ENCODE measurements around the gene SFXN3. TPM values are rescaled to one million over a fixed set of nuclear protein-coding genes. Genes with fewer than 3 reads are reported as not detected.

The SFXN3 gene
- total and polyA plus RNA-seq, 2 of the 13 experiments (the other 11 are each of a cell fraction or from before 2014, with no cell fraction given), result 16.8 to 71.5 TPM

DNA sequence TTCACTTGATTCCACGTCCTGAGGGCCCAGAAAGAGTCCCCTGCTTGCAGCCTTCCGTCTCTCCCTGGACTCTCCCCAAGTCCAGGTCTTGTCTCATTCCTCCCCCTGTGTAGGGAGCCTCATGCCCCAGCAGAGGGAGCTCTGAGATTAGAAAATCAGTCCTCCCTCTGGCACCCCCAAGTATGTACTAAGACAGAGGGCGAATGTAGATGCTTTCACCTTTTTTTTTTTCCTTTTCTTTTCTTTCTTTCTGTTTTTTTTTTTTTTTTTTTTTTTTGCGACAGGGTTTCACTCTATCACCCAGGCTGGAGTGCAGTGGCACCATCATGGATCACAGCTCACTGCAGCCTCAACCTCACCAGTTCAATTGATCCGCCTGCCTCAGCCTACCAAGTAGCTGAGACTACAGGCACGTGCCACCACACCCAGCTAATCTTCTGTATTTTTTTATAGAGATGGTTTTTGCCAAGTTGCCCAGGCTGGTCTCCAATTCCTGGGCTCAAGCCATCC is 10.3 kb downstream of the SFXN3 start (continued):
- TF ChIP-seq, protein P1, sequence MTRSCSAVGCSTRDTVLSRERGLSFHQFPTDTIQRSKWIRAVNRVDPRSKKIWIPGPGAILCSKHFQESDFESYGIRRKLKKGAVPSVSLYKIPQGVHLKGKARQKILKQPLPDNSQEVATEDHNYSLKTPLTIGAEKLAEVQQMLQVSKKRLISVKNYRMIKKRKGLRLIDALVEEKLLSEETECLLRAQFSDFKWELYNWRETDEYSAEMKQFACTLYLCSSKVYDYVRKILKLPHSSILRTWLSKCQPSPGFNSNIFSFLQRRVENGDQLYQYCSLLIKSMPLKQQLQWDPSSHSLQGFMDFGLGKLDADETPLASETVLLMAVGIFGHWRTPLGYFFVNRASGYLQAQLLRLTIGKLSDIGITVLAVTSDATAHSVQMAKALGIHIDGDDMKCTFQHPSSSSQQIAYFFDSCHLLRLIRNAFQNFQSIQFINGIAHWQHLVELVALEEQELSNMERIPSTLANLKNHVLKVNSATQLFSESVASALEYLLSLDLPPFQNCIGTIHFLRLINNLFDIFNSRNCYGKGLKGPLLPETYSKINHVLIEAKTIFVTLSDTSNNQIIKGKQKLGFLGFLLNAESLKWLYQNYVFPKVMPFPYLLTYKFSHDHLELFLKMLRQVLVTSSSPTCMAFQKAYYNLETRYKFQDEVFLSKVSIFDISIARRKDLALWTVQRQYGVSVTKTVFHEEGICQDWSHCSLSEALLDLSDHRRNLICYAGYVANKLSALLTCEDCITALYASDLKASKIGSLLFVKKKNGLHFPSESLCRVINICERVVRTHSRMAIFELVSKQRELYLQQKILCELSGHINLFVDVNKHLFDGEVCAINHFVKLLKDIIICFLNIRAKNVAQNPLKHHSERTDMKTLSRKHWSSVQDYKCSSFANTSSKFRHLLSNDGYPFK (CRISPR knock-in tag; IDR thresholded peaks at IDR 0.05; ENCODE audit: borderline replicate concordance), result 0 out of 2 replicates have a peak, but pooled peaks have one; percentile 23
- TF ChIP-seq STAG1 (CRISPR knock-in tag; IDR thresholded peaks at IDR 0.05), result peak; percentile 75
- TF ChIP-seq IRF2 (CRISPR knock-in tag; IDR thresholded peaks at IDR 0.05), result no peak
- TF ChIP-seq, protein P2, sequence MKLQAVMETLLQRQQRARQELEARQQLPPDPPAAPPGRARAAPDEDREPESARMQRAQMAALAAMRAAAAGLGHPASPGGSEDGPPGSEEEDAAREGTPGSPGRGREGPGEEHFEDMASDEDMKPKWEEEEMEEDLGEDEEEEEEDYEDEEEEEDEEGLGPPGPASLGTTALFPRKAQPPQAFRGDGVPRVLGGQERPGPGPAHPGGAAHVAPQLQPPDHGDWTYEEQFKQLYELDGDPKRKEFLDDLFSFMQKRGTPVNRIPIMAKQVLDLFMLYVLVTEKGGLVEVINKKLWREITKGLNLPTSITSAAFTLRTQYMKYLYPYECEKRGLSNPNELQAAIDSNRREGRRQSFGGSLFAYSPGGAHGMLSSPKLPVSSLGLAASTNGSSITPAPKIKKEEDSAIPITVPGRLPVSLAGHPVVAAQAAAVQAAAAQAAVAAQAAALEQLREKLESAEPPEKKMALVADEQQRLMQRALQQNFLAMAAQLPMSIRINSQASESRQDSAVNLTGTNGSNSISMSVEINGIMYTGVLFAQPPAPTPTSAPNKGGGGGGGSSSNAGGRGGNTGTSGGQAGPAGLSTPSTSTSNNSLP (IDR thresholded peaks at IDR 0.05; ENCODE audit: low read depth, low read length), result peak; percentile 44; the same call in 1 of the 2 replicates
- no peak for TF ChIP-seq ZNF83 (CRISPR knock-in tag; IDR thresholded peaks at IDR 0.05; ENCODE audit: borderline replicate concordance)
- TF ChIP-seq, protein P3, sequence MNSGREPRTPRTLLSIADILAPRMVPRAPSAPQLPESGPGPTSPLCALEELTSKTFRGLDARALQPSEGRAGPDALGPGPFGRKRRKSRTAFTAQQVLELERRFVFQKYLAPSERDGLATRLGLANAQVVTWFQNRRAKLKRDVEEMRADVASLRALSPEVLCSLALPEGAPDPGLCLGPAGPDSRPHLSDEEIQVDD (CRISPR knock-in tag; IDR thresholded peaks at IDR 0.05; ENCODE audit: borderline replicate concordance), result no peak
- no peak for TF ChIP-seq CCAR2 (optimal IDR thresholded peaks at IDR 0.05; ENCODE audit: low read depth, low read length)
- TF ChIP-seq HHEX (CRISPR knock-in tag; IDR thresholded peaks at IDR 0.05), result no peak
- TF ChIP-seq RAD21 (CRISPR knock-in tag; IDR thresholded peaks at IDR 0.05), result peak; percentile 68
- TF ChIP-seq ZFAT (CRISPR knock-in tag; conservative IDR thresholded peaks at IDR 0.05), result no peak
- TF ChIP-seq, protein P4, sequence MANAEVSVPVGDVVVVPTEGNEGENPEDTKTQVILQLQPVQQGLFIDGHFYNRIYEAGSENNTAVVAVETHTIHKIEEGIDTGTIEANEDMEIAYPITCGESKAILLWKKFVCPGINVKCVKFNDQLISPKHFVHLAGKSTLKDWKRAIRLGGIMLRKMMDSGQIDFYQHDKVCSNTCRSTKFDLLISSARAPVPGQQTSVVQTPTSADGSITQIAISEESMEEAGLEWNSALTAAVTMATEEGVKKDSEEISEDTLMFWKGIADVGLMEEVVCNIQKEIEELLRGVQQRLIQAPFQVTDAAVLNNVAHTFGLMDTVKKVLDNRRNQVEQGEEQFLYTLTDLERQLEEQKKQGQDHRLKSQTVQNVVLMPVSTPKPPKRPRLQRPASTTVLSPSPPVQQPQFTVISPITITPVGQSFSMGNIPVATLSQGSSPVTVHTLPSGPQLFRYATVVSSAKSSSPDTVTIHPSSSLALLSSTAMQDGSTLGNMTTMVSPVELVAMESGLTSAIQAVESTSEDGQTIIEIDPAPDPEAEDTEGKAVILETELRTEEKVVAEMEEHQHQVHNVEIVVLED (CRISPR knock-in tag; IDR thresholded peaks at IDR 0.05; ENCODE audit: borderline replicate concordance), result no peak
- no peak for TF ChIP-seq RXRA (CRISPR knock-in tag; IDR thresholded peaks at IDR 0.05)
- TF ChIP-seq, protein P5, sequence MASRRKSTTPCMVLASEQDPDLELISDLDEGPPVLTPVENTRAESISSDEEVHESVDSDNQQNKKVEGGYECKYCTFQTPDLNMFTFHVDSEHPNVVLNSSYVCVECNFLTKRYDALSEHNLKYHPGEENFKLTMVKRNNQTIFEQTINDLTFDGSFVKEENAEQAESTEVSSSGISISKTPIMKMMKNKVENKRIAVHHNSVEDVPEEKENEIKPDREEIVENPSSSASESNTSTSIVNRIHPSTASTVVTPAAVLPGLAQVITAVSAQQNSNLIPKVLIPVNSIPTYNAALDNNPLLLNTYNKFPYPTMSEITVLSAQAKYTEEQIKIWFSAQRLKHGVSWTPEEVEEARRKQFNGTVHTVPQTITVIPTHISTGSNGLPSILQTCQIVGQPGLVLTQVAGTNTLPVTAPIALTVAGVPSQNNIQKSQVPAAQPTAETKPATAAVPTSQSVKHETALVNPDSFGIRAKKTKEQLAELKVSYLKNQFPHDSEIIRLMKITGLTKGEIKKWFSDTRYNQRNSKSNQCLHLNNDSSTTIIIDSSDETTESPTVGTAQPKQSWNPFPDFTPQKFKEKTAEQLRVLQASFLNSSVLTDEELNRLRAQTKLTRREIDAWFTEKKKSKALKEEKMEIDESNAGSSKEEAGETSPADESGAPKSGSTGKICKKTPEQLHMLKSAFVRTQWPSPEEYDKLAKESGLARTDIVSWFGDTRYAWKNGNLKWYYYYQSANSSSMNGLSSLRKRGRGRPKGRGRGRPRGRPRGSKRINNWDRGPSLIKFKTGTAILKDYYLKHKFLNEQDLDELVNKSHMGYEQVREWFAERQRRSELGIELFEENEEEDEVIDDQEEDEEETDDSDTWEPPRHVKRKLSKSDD (CRISPR knock-in tag; IDR thresholded peaks at IDR 0.05; ENCODE audit: low read depth), result no peak
- no peak for TF ChIP-seq ZNF10 (CRISPR knock-in tag; IDR thresholded peaks at IDR 0.05; ENCODE audit: borderline replicate concordance, low read depth)
- no peak for TF ChIP-seq TARDBP (CRISPR knock-in tag; IDR thresholded peaks at IDR 0.05)
- TF ChIP-seq ZNF562 (CRISPR knock-in tag; IDR thresholded peaks at IDR 0.05; ENCODE audit: borderline replicate concordance), result no peak
- no peak for TF ChIP-seq MTF2 (CRISPR knock-in tag; IDR thresholded peaks at IDR 0.05; ENCODE audit: borderline replicate concordance)
- TF ChIP-seq, protein P6, sequence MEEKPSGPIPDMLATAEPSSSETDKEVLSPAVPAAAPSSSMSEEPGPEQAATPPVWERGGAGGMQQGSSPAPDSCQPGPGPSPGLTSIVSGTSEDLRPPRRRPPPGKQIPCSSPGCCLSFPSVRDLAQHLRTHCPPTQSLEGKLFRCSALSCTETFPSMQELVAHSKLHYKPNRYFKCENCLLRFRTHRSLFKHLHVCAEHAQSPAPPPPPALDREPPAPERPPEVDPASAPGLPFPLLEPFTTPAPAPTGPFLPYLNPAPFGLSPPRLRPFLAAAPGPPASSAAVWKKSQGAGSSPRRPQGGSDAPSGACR (CRISPR knock-in tag; IDR thresholded peaks at IDR 0.05), result no peak
- TF ChIP-seq ATF1 (CRISPR knock-in tag; IDR thresholded peaks at IDR 0.05), result no peak
- no peak for TF ChIP-seq SP2 (CRISPR knock-in tag; IDR thresholded peaks at IDR 0.05)
- peak; percentile 52 for TF ChIP-seq XRCC5 (optimal IDR thresholded peaks at IDR 0.05; ENCODE audit: low read length)
